NCI-H187 treated with DMSO at 0.1 percent for 48 hours (cell line): ENCODE results near the gene DIPK1B.
"Not testable (repeated sequence)": the region's sequence is repeated elsewhere in the genome, so short reads cannot be mapped to it uniquely, and the experiment has no call there.

Experiments used
- DNase-seq: peaks from one replicate; lab custom pipeline; 2025; lab: John Stamatoyannopoulos, UW

DIPK1B gene

GRCh38 chr9:136754059-136754572 is 41.7 kb downstream of the DIPK1B start:
- no peak for DNase-seq

DNA sequence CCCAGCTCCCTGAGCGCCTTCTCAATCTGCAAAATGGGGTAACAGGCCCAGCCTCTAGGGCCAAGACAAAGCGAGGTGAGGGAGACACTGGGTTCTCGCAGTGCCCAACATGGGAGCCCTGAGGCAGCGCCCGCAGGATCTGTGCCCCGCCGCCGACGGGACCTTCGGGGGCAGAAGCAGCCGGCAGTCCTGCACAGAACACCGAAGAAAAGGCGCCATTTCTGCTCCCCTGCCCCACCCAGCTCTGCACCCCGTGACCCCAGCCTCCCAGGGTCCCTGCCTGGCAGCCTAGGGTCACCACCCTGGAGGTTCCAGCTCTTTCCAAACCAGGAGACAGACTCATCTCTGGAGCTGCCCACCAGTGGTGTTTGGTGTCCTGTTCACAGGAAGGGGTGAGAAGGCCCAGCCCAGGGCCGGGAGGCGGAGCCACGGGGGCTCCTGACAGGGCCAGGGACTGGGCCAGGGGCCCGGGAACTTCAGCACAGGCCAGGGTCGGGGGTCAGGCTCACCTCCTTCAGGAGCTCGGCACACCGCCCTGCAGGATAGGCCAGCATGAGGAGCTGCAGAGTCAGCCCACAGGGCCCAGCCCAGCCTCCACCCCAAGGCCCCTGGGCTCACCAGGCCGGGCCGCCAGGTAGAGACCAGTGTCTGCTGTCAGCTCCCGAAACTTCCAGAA is 42.4 kb downstream of the DIPK1B start:
- no peak for DNase-seq

GRCh38 chr9:136755302-136756133 is 43.1 kb downstream of the DIPK1B start:
- DNase-seq = not testable (repeated sequence)

DNA sequence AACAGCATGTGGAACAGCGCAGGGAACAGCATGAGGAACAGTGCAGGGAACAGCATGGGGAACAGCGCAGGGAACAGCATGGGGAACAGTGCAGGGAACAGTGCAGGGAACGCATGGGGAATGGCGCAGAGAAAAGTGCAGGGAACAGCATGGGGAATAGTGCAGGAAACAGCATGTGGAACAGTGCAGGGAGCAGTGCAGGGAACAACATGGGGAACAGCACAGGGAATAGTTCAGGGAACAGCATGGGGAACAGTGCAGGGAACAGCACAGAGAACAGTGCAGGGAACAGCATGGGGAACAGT is 43.7 kb downstream of the DIPK1B start:
- no peak for DNase-seq

- DNase-seq = no peak
These were observed 44.5 kb downstream of the DIPK1B start for GRCh38 chr9:136756836-136757235.

- DNase-seq = no peak
These were observed 45.0 kb downstream of the DIPK1B start for GRCh38 chr9:136757328-136757727.

DNA sequence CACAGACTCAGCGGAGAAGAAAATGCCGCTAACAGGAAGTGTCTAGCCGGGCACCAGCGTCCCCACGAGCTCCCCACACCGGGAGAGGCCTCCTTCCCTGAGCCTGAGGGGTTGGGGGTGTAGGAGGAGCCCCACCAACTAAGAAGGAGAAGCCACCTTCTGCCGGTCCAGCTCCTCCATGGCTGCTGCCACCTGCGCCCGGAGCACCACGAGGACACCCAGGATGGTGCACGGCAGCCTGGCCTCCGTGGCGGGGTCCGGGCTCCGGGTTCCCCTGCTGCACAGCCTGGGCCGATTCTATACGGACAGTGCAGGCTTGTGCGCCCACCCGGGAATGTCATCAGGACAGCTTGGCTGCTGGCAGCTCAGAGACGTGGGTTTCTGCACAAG is 45.4 kb downstream of the DIPK1B start:
- DNase-seq = no peak

GRCh38 chr9:136759001-136759400 is 46.6 kb downstream of the DIPK1B start:
- no peak for DNase-seq

- DNase-seq = no peak
These were observed 47.3 kb downstream of the DIPK1B start for GRCh38 chr9:136759436-136760325.

- DNase-seq = no peak
These were observed 48.1 kb downstream of the DIPK1B start for GRCh38 chr9:136760424-136760823.

DNA sequence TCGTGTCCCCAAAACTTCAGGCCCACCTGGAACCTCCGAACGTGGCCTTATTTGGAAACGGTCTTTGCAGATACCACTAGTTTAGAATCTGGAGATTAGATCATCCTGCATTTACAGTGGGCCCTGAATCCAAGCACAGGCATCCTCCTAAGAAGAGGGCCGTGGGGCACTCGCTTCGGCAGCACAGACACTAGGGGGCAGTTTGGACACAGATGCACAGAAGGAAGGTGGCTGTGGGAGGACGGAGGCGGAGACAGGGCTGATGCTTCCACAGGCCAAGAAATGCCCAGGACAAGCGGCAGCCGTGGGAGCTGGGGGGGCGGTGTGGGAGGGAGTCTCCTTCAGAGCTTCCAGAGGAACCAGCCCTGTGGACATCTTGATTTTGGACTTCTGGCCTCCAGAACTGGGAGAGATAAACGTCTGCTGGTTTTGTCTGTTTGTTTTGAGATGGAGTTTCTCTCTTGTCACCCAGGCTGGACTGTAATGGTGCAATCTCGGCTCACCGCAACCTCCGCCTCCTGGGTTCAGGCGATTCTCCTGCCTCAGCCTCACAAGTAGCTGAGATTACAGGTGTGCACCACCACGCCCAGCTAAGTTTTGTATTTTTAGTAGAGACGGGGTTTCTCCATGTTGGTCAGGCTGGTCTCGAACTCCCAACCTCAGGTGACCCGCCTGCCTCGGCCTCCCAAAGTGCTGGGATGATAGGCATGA is 48.6 kb downstream of the DIPK1B start:
- DNase-seq = not testable (repeated sequence)

DNA sequence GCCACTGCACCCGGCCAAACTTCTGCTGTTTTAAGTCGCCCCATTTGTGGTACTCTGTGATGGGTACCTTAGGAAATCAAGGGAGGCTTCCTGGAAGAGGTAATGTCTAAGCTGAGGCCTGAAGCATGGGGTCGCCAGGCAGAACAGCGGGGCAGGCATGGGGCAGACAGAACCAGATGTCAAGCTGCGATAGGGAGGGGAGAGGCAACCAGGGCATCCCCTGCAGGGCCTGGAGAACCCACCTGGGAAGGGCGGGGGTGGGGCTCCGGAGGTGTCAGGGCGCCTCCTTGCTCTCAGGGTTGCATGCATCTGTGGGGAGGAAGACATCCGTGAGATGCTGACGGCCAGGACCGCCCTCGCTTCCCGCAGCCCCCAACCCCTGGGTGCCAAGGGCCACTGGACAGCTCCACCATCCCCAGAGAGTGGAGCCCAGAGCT is 49.2 kb downstream of the DIPK1B start:
- DNase-seq = no peak

DNA sequence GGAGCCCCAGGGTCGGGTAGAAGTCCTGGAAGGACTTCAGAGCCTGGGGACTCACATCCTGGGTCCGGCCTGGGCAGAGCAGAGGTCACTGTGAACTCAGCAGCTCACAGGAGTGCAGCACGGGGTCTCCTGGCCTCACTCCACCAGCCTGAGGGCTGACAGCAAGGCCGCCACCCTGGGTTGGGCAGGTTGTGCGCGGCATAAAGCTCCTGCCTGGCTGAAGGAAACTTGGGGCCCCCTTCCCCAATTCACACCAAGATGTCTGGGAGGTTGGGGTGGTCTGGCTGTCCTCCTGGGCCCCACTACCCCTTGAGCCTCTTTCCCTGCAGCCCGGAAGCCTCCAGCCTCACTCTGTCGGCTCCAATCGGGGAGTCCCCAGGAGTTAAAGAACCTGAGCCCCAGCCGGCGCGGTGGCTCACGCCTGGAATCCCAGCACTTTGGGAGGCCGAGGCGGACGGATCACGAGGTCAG is 49.9 kb downstream of the DIPK1B start:
- DNase-seq = no peak

DNA sequence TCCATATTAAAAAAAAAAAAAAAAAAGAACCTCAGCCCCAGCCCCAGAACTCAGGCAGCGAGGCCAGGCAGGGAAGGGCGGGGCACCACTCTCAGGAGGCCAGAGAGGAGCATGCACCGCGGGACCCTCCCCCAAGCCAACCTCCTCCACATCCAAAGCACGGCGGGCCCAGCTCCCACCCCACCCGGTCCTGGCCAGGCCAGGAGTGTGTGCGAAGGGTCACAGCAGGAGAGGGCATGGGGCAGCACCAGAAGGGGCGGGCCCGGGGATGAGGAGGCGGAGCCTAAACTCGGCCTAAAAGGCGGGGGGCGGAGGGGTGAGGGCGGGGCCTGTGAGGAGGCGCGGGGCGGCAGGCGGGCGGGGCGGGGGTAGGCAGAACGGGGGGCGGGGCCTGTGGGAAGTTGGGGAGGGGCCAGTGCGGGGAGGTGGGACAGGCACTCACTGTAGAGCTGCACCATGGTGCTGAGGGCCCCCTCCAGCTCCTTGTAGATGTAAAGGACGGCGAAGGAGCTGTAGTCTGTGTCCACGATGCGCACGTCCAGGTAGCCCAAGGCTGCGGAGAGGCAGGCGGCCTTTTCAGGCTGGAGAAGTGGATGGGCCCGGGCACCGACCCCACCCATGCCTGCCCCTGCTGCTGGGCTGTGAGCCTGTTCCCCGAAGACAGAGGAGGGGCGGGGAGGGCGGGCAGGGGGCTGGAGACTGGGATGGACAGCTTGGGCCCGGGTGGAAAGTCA is 50.7 kb downstream of the DIPK1B start:
- no peak for DNase-seq

- no peak for DNase-seq
These were observed 51.3 kb downstream of the DIPK1B start for GRCh38 chr9:136763649-136764035.

GRCh38 chr9:136764301-136764891 is 52.0 kb downstream of the DIPK1B start, which contains the start of gene LCN15:
LCN15 (minus strand) TSS chr9:136764518; CDS start chr9:136764488, 30 bp downstream.
- DNase-seq = no peak

- DNase-seq = no peak
These were observed 52.7 kb downstream of the DIPK1B start for GRCh38 chr9:136765041-136765440.

DNA sequence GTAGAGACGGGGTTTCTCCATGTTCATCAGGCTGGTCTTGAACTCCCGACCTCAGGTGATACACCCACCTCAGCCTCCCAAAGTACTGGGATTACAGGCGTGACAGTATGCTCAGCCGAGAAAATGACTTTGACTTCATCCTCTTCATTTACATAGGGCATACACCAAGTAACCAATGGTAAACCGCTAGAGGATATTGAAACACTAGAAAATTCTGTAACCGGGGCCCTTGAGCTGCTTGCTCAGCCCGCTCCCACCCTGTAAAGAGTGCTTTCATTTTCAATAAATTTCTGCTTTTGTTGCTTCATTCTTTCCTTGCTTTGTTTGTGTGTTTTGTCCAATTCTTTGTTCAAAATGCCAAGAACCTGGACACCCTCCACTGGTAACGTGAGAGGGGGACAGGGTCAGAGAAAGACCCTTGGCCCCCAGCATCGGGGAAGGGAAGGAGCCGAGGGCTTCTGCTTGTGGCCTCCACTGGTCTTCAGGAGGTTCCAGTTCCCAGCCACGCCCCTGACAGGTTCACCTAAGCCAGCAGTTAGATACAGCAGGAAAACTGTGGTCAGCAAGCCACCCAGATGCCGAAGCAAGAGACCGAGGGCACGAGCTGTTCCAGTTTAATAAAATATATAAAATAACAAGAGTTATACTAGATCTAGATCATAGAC is 53.5 kb downstream of the DIPK1B start:
- DNase-seq = not testable (repeated sequence)

DNA sequence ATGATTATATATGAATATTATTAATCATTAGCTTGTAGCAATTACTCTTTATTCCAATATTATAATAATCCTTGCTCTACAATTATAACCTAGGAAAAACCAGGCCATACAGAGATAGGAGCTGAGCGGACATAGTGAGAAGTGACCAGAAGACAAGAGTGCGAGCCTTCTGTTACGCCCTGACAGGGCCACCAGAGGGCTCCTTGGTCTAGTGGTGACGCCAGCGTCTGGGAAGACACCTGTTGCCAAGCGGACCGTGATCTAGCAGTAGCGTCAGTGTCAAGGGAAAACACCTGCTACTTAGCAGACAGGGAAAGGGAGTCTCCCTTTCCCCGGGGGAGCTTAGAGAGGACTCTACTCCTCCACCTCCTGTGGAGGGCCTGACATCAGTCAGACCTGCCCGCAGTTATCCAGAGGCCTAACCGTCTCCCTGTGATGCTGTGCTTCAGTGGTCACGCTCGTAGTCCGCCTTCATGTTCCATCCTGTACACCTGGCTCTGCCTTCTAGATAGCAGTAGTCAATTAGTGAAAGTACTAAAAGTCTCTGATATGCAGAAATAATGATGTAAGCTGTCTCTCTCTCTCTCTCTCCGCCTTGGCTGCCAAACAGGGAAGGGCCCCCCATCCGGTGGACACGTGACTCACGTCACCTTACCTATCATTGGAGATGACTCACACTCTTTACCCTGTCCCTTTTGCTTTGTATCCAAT is 54.2 kb downstream of the DIPK1B start:
- not testable (repeated sequence) for DNase-seq
